K562 (cell line): ENCODE measurements around the gene RNF40. TPM values are rescaled to one million over a fixed set of nuclear protein-coding genes. Genes with fewer than 3 reads are reported as not detected.

Experiments
- BCOR ChIP-seq: fragments of 450-650 bp; IDR thresholded peaks from 2 replicates; pipeline ENCODE4 v1.6.1; 2016
- CBFB ChIP-seq: sonication (generic); formaldehyde crosslinking; IDR thresholded peaks from 2 replicates; pipeline ENCODE4 v1.4.0; 2020; ENCODE audit warnings: mild to moderate bottlenecking, missing genetic modification reagents
- FOSL1 ChIP-seq: fragments of 200-800 bp; sonication (Bioruptor generic); conservative IDR thresholded peaks from 2 replicates; pipeline ENCODE4 v1.6.1; 2016; ENCODE audit warnings: missing genetic modification characterization, missing compliant biosample characterization
- HDAC8 ChIP-seq: fragments of 450-650 bp; IDR thresholded peaks from 2 replicates; pipeline ENCODE4 v1.6.1; 2016; ENCODE audit warnings: mild to moderate bottlenecking, missing genetic modification characterization, moderate library complexity, missing compliant biosample characterization
- IRF1 ChIP-seq: sonication (generic); formaldehyde crosslinking; IDR thresholded peaks from 2 replicates; pipeline ENCODE4 v1.8.0; 2022; ENCODE audit warnings: missing genetic modification reagents, mild to moderate bottlenecking, borderline replicate concordance
- MTA1 ChIP-seq: fragments of 450-650 bp; IDR thresholded peaks from 2 replicates; pipeline ENCODE4 v1.6.1; 2017; ENCODE audit warnings: borderline replicate concordance
- MYBL2 ChIP-seq, 2 experiments: fragments of 450-650 bp in 1 of 2; sonication (generic) in 1 of 2; formaldehyde crosslinking in 1 of 2; IDR thresholded peaks; 2 replicates each; pipeline versions ENCODE4 v1.6.1 to v1.8.1; 2017 to 2022; ENCODE audit warnings: borderline replicate concordance in 1 of 2, inconsistent platforms in 1 of 2, low read depth in 1 of 2, mild to moderate bottlenecking in 1 of 2, missing genetic modification reagents in 1 of 2, moderate library complexity in 1 of 2
- NFE2 ChIP-seq: IDR thresholded peaks from 2 replicates; pipeline ENCODE4 v1.6.1; 2014; ENCODE audit warnings: antibody characterized with exemption, low read depth
- NFIX ChIP-seq: fragments of 250-450 bp; sonication (Bioruptor Pico); IDR thresholded peaks from 2 replicates; pipeline ENCODE4 v1.4.0; 2020; ENCODE audit warnings: low read depth, mild to moderate bottlenecking, moderate library complexity
- RAD21 ChIP-seq, 2 experiments: fragments of 250-450 bp in 1 of 2; fragments of 450-650 bp in 1 of 2; sonication (Bioruptor Pico) in 1 of 2; formaldehyde crosslinking in 1 of 2; IDR thresholded peaks in 1 of 2; conservative IDR thresholded peaks in 1 of 2; 2 replicates each; pipeline versions ENCODE4 v1.4.0 to v1.8.0; 2020 to 2022; ENCODE audit warnings: mild to moderate bottlenecking in 2 of 2, moderate library complexity in 1 of 2
- RNF2 ChIP-seq: sonication (generic); IDR thresholded peaks from 2 replicates; pipeline ENCODE4 v1.6.1; 2016
- SFPQ ChIP-seq: fragments of 200-400 bp; formaldehyde crosslinking; IDR thresholded peaks from 2 replicates; pipeline ENCODE4 v1.6.1; 2017; ENCODE audit warnings: mild to moderate bottlenecking, low read depth, low read length, moderate library complexity
- STAT6 ChIP-seq: sonication (generic); formaldehyde crosslinking; IDR thresholded peaks from 2 replicates; pipeline ENCODE4 v1.8.1; 2023; ENCODE audit warnings: mild to moderate bottlenecking, missing genetic modification reagents
- TAF9B ChIP-seq: fragments of 450-650 bp; IDR thresholded peaks from 2 replicates; pipeline ENCODE4 v1.6.1; 2018; ENCODE audit warnings: mild to moderate bottlenecking; ENCODE audit not compliant: partially characterized antibody
- TCFL5 ChIP-seq: fragments of 250-450 bp; sonication (Bioruptor Pico); conservative IDR thresholded peaks from 2 replicates; pipeline ENCODE4 v1.6.1; 2021; ENCODE audit warnings: mild to moderate bottlenecking, moderate library complexity, matching md5 sums
- ZC3H11A ChIP-seq: IDR thresholded peaks from 2 replicates; pipeline ENCODE4 v1.6.1; 2012; ENCODE audit warnings: low read depth, low read length, improper control_type of control experiment
- ZNF124 ChIP-seq: sonication (generic); formaldehyde crosslinking; IDR thresholded peaks from 2 replicates; pipeline ENCODE4 v1.8.1; 2022; ENCODE audit warnings: missing genetic modification reagents
- ZSCAN32 ChIP-seq: fragments of 450-650 bp; formaldehyde crosslinking; IDR thresholded peaks from 2 replicates; pipeline ENCODE4 v1.4.0; 2020; ENCODE audit warnings: mild to moderate bottlenecking, moderate library complexity
- polyA plus RNA-seq, 8 experiments: library from polyadenylated mRNA; depleted of rRNA in 4 of 8; stranded (reverse) in 5 of 8; unstranded in 3 of 8; fragments of >200 nt; fragmentation: Nextera tagmentation in 2 of 8; fragmentation: Illumina TruSeq in 1 of 8; extraction: Ambion mirVana in 2 of 8; extraction: Trizol in 1 of 8; gene quantifications; 2 replicates each; pipeline versions ENCODE4 v1.2.1 to v1.2.3, GENCODE V29; 2011 to 2014; ENCODE audit warnings: inconsistent platforms in 1 of 8, missing spikeins in 1 of 8
- total RNA-seq, 7 experiments: library from RNA; depleted of rRNA in 6 of 7; stranded (reverse); fragments of >200 nt in 6 of 7; fragmentation: Illumina TruSeq in 2 of 7; extraction: Trizol in 2 of 7; gene quantifications; 2 replicates each; pipeline versions ENCODE4 v1.2.1 to v1.2.3, GENCODE V29; 2011 to 2021; ENCODE audit warnings: low replicate concordance in 1 of 7
- TF ChIP-seq, protein P1 (sequence below): fragments of 250-450 bp; sonication (Bioruptor Pico); IDR thresholded peaks from 2 replicates; pipeline ENCODE4 v1.5.0; 2021; ENCODE audit warnings: mild to moderate bottlenecking, borderline replicate concordance

RNF40 gene
- total and polyA plus RNA-seq, 9 of the 15 experiments (the other 6 are each of a cell fraction or from before 2014, with no cell fraction given), result 6.2 to 129 (median 81.5) TPM

DNA sequence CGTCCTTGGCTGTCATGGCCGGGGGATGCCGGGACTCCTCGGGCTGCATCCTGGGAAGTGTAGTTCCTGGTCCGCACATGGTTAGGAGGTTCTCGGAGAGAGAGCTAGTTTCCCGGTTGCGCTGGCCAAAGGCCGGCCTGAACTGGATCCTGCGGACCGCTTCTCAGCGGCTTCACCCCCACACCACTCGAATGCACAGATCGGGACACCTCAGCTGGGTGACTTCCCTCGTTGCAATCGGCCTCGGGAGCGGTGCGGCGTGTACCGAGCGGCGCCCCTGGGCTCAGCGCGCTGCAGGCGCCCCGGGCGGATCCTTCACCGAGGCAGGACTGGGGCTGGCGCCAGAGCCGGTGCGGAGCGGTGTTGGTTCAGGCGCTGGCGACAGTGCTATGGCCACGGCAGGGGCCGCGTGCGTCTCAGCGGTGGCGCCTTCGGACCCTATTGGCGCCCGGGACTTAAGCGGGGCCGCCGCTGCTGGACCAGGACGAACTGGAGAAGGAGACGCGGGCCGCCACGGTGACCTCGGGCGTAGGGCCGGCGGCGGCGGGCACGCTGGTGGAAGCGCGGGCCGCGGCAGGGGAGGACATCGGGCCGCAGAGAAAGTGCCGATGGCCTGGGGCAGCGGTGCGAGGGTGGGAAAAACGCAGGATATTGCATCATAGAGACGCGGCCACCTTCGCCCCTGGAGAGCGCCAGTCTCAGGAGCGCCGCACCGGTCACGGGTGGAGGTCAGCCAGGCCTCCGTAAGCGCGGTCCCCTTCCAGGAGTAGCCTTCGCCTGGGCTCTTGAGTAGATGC, 13.5 kb downstream of the RNF40 start (continued):
- TF ChIP-seq SFPQ (no peak), RAD21 (CRISPR knock-in tag; conservative IDR thresholded peaks at IDR 0.05 in 1 of 2, IDR thresholded peaks at IDR 0.05 in 1 of 2) (no peak; a peak in 1 of 4 replicates), ZNF124 (CRISPR knock-in tag) (no peak), MYBL2 (IDR thresholded peaks at IDR 0.05; ENCODE audit: low read depth) (no peak), MYBL2 (CRISPR knock-in tag; IDR thresholded peaks at IDR 0.05; ENCODE audit: borderline replicate concordance) (no peak), IRF1 (CRISPR knock-in tag) (0 out of 2 replicates have a peak, but pooled peaks have one; percentile 61), NFIX (CRISPR knock-in tag) (no peak), MTA1 (peak; percentile 89), ZSCAN32 (CRISPR knock-in tag) (0 out of 2 replicates have a peak, but pooled peaks have one; percentile 2), HDAC8 (no peak), BCOR (peak; percentile 65; the same call in 1 of the 2 replicates), ZC3H11A (no peak), RNF2 (peak; percentile 45), CBFB (no peak), TCFL5 (CRISPR knock-in tag) (no peak), TAF9B (no peak), FOSL1 (tag) (0 out of 2 replicates have a peak, but pooled peaks have one; percentile 23), STAT6 (CRISPR knock-in tag) (no peak; the same call in 1 of the 2 replicates), NFE2 (peak; percentile 14; the same call in 1 of the 2 replicates)
- TF ChIP-seq, protein P1, sequence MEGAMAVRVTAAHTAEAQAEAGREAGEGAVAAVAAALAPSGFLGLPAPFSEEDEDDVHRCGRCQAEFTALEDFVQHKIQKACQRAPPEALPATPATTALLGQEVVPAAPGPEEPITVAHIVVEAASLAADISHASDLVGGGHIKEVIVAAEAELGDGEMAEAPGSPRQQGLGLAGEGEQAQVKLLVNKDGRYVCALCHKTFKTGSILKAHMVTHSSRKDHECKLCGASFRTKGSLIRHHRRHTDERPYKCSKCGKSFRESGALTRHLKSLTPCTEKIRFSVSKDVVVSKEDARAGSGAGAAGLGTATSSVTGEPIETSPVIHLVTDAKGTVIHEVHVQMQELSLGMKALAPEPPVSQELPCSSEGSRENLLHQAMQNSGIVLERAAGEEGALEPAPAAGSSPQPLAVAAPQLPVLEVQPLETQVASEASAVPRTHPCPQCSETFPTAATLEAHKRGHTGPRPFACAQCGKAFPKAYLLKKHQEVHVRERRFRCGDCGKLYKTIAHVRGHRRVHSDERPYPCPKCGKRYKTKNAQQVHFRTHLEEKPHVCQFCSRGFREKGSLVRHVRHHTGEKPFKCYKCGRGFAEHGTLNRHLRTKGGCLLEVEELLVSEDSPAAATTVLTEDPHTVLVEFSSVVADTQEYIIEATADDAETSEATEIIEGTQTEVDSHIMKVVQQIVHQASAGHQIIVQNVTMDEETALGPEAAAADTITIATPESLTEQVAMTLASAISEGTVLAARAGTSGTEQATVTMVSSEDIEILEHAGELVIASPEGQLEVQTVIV (CRISPR knock-in tag), result 0 out of 2 replicates have a peak, but pooled peaks have one; percentile 46
